ENCODE results near the gene PID1.
"Not testable (repeated sequence)": the region's sequence is repeated elsewhere in the genome, so short reads cannot be mapped to it uniquely, and the experiment has no call there.

- not testable (repeated sequence) for TF ChIP-seq CTCF, POLR2A (IDR thresholded peaks at IDR 0.05)
These were observed 84.0 kb downstream of the PID1 start for GRCh38 chr2:229187123-229187522.

Measured in sigmoid colon (tissue), 3 donors.